ENCODE results near the gene TMEM131.

GRCh38 chr2:97948926-97949325, 46.8 kb downstream of the TMEM131 start:
- no peak for TF ChIP-seq CTCF (IDR thresholded peaks at IDR 0.05)
- TF ChIP-seq POLR2A (IDR thresholded peaks at IDR 0.05) = no peak

Data from heart left ventricle (tissue), 13 donors.